Activated CD8-positive, alpha-beta memory T cell treated with anti-CD3 and anti-CD28 coated beads for 36 hours (primary cell): Measurements from ENCODE around the gene CDH23. TPM values are rescaled to one million over a fixed set of nuclear protein-coding genes. Genes with fewer than 3 reads are reported as not detected.

Source experiments
- CTCF ChIA-PET: fragments of 350-600 bp; sonication (Branson Sonifier 250); formaldehyde crosslinking; loops from one replicate; lab custom pipeline; 2021; ENCODE audit warnings: antibody characterized with exemption; lab: Charles Lee
- POLR2A ChIA-PET: fragments of 350-600 bp; sonication (Branson Sonifier 250); formaldehyde crosslinking; loops from one replicate; lab custom pipeline; 2021; ENCODE audit warnings: antibody characterized with exemption; lab: Charles Lee
- total RNA-seq, 2 experiments: library from RNA; stranded (reverse); gene quantifications; one replicate each; pipeline ENCODE4 v1.2.3, GENCODE V29; 2021

Gene CDH23
- total RNA-seq, 2 experiments from 2014 or later, result 0.25 to 0.55 TPM

- CTCF ChIA-PET, result interaction anchor here (1.0 to 1.6 kb wide), 4 partner anchors 16 to 43 kb away, joined by 3 to 5 read pairs (median 4); partner anchors contain the start of gene VSIR
- POLR2A ChIA-PET, result interaction anchor here (1.2 to 1.4 kb wide), 3 partner anchors 16 to 22 kb away, joined by 3 to 4 read pairs (median 4); partner anchors contain the start of gene VSIR
These were observed 354.9 kb downstream of the CDH23 start for GRCh38 chr10:71751515-71752224.

- CTCF ChIA-PET, result interaction anchor here (0.8 to 1.6 kb wide), 5 partner anchors 13 to 44 kb away, joined by 3 to 5 read pairs (median 4); partner anchors contain the start of gene VSIR
- POLR2A ChIA-PET, result interaction anchor here (1.1 to 1.4 kb wide), 4 partner anchors 15 to 25 kb away, joined by 3 to 4 read pairs (median 4); partner anchors contain the start of gene VSIR
These were observed 355.8 kb downstream of the CDH23 start for GRCh38 chr10:71752391-71753090.

GRCh38 chr10:71753091-71753959, 356.6 kb downstream of the CDH23 start:
- CTCF ChIA-PET, result interaction anchor here (1.0 to 1.6 kb wide), 3 partner anchors 14 to 45 kb away, joined by 3 to 5 read pairs (median 4); no protein-coding TSS in a partner anchor
- POLR2A ChIA-PET, result interaction anchor here (1.1 to 1.4 kb wide), 4 partner anchors 15 to 25 kb away, joined by 3 to 4 read pairs (median 4); partner anchors contain the start of gene VSIR

GRCh38 chr10:71753960-71754505, 357.3 kb downstream of the CDH23 start:
- ChIA-PET CTCF (no interaction called here), POLR2A (no interaction called here)

GRCh38 chr10:71754562-71754961, 357.8 kb downstream of the CDH23 start:
- ChIA-PET POLR2A (no interaction called here), CTCF (interaction anchor here (1.9 kb wide), 1 partner anchor 18 kb away, joined by 4 read pairs; no protein-coding TSS in a partner anchor)

GRCh38 chr10:71755179-71755879, 358.6 kb downstream of the CDH23 start:
- POLR2A ChIA-PET, result no interaction called here
- CTCF ChIA-PET, result interaction anchor here (1.9 kb wide), 1 partner anchor 17 kb away, joined by 4 read pairs; no protein-coding TSS in a partner anchor

GRCh38 chr10:71756311-71757191, 359.8 kb downstream of the CDH23 start:
- CTCF ChIA-PET, result interaction anchor here (0.9 to 3.0 kb wide), 8 partner anchors 8 to 43 kb away, joined by 3 to 20 read pairs (median 8); no protein-coding TSS in a partner anchor
- POLR2A ChIA-PET, result interaction anchor here (1.3 to 3.5 kb wide), 6 partner anchors 8 to 30 kb away, joined by 3 to 26 read pairs (median 8); partner anchors contain the start of gene VSIR

GRCh38 chr10:71757399-71757922, 360.7 kb downstream of the CDH23 start:
- ChIA-PET CTCF (interaction anchor here (0.7 to 3.0 kb wide), 8 partner anchors 9 to 59 kb away, joined by 3 to 20 read pairs (median 12); partner anchors contain the start of gene VSIR), POLR2A (interaction anchor here (1.0 to 3.5 kb wide), 7 partner anchors 9 to 31 kb away, joined by 3 to 26 read pairs (median 6); partner anchors contain the start of gene VSIR)

- ChIA-PET CTCF (no interaction called here), POLR2A (no interaction called here)
These were observed 364.4 kb downstream of the CDH23 start for GRCh38 chr10:71761105-71761511.

GRCh38 chr10:71761541-71762113, 364.9 kb downstream of the CDH23 start:
- CTCF ChIA-PET, result interaction anchor here (1.6 kb wide), 1 partner anchor 15 kb away, joined by 3 read pairs; no protein-coding TSS in a partner anchor
- POLR2A ChIA-PET, result no interaction called here

GRCh38 chr10:71762324-71762723, 365.6 kb downstream of the CDH23 start:
- CTCF ChIA-PET, result interaction anchor here (1.6 to 3.3 kb wide), 2 partner anchors 11 to 15 kb away, joined by 3 to 17 read pairs; partner anchors contain the start of gene VSIR
- POLR2A ChIA-PET, result no interaction called here

GRCh38 chr10:71763352-71764127, 366.8 kb downstream of the CDH23 start:
- CTCF ChIA-PET, result interaction anchor here (1.2 to 3.3 kb wide), 2 partner anchors 10 to 30 kb away, joined by 3 to 17 read pairs; partner anchors contain the start of gene VSIR
- POLR2A ChIA-PET, result interaction anchor here (1.8 kb wide), 1 partner anchor 10 kb away, joined by 5 read pairs; the partner anchor contains the start of gene VSIR

- ChIA-PET POLR2A (interaction anchor here (1.2 kb wide), 1 partner anchor 8 kb away, joined by 4 read pairs; the partner anchor contains the start of gene VSIR), CTCF (interaction anchor here (1.0 to 3.3 kb wide), 3 partner anchors 8 to 156 kb away, joined by 3 to 17 read pairs (median 4); partner anchors contain the start of gene VSIR)
These were observed 368.6 kb downstream of the CDH23 start for GRCh38 chr10:71765176-71765904.
